GM23338 (cell line): ENCODE results near the gene SLC17A1. TPM values are rescaled to one million over a fixed set of nuclear protein-coding genes. Genes with fewer than 3 reads are reported as not detected.
A peak's percentile ranks its signal among the peaks of the same experiment; 100 is the strongest.

ENCODE experiments used
- ATAC-seq: fragments of 200-7000 bp; cut with Tn5 transposase; 3 replicates; pipeline ENCODE4 v1.9.1; 2020
- DNase-seq: peaks from one replicate; pipeline ENCODE4 v3.0.0-alpha.2; 2015; ENCODE audit warnings: low spot score
- H2AFZ ChIP-seq: fragments of 200-600 bp; sonication (generic); 2 replicates; pipeline ENCODE4 v1.8.0; 2016; ENCODE audit warnings: antibody characterized with exemption, mild to moderate bottlenecking, moderate library complexity
- H3F3A ChIP-seq: fragments of 200-600 bp; sonication (generic); replicated peaks from 2 replicates; pipeline ENCODE4 v1.8.0; 2017; ENCODE audit warnings: antibody characterized with exemption, mixed run types, low read depth
- H3K27ac ChIP-seq: fragments of 200-600 bp; sonication (generic); 2 replicates; pipeline ENCODE4 v1.6.1; 2016; ENCODE audit warnings: low read depth
- H3K27me3 ChIP-seq: fragments of 200-600 bp; sonication (generic); 2 replicates; pipeline ENCODE4 v1.8.0; 2016; ENCODE audit warnings: mild to moderate bottlenecking, mixed run types, moderate library complexity; ENCODE audit not compliant: insufficient read depth
- H3K36me3 ChIP-seq: fragments of 200-600 bp; sonication (generic); 2 replicates; pipeline ENCODE4 v1.8.0; 2016; ENCODE audit warnings: mild to moderate bottlenecking; ENCODE audit not compliant: insufficient read depth
- H3K4me1 ChIP-seq: fragments of 200-600 bp; sonication (generic); 2 replicates; pipeline ENCODE4 v1.8.0; 2016; ENCODE audit warnings: mild to moderate bottlenecking, moderate library complexity; ENCODE audit not compliant: insufficient read depth
- H3K4me2 ChIP-seq: fragments of 200-600 bp; sonication (generic); 2 replicates; pipeline ENCODE4 v1.7.1; 2017; ENCODE audit warnings: mixed run types
- H3K4me3 ChIP-seq: fragments of 200-600 bp; sonication (generic); 2 replicates; pipeline ENCODE4 v1.6.1; 2016; ENCODE audit warnings: mixed run types
- H3K79me2 ChIP-seq: fragments of 200-600 bp; sonication (generic); replicated peaks from 2 replicates; pipeline ENCODE4 v1.8.0; 2017; ENCODE audit warnings: mild to moderate bottlenecking; ENCODE audit not compliant: insufficient read depth
- H3K9me2 ChIP-seq: fragments of 200-600 bp; sonication (generic); 2 replicates; pipeline ENCODE4 v1.8.0; 2017; ENCODE audit not compliant: insufficient read depth
- H4K20me1 ChIP-seq: fragments of 200-600 bp; sonication (generic); replicated peaks from 2 replicates; pipeline ENCODE4 v1.8.0; 2017; ENCODE audit warnings: mild to moderate bottlenecking; ENCODE audit not compliant: insufficient read depth
- H3K27ac Mint-ChIP-seq: 2 replicates; pipeline ENCODE4 v1.8.0; 2020; ENCODE audit warnings: inconsistent platforms, mild to moderate bottlenecking, moderate library complexity, mixed read lengths
- H3K27me3 Mint-ChIP-seq: 3 replicates; pipeline ENCODE4 v1.8.0; 2022; ENCODE audit warnings: low read depth, mild to moderate bottlenecking, moderate library complexity, mixed read lengths, inconsistent platforms; ENCODE audit not compliant: insufficient read depth, poor library complexity
- H3K36me3 Mint-ChIP-seq: 3 replicates; pipeline ENCODE4 v1.8.0; 2021; ENCODE audit warnings: low read depth, mild to moderate bottlenecking, inconsistent platforms, moderate library complexity, mixed read lengths
- H3K4me1 Mint-ChIP-seq: 3 replicates; pipeline ENCODE4 v1.8.0; 2020; ENCODE audit warnings: mild to moderate bottlenecking, inconsistent platforms, mixed read lengths
- H3K4me3 Mint-ChIP-seq: 3 replicates; pipeline ENCODE4 v1.8.0; 2021; ENCODE audit warnings: moderate library complexity, mild to moderate bottlenecking, inconsistent platforms, mixed read lengths
- H3K9me3 Mint-ChIP-seq: 3 replicates; pipeline ENCODE4 v1.8.0; 2020; ENCODE audit warnings: moderate library complexity, mild to moderate bottlenecking, inconsistent platforms, mixed read lengths
- CREB1 ChIP-seq: fragments of 250-450 bp; sonication (Bioruptor Pico); IDR thresholded peaks from 2 replicates; pipeline ENCODE4 v1.5.0; 2020; ENCODE audit warnings: low read depth, mild to moderate bottlenecking, moderate library complexity
- CTCF ChIP-seq, 2 experiments: fragments of 200-600 bp in 1 of 2; sonication (generic) in 1 of 2; conservative IDR thresholded peaks; 2 replicates each; pipeline versions ENCODE4 v1.5.1 to v1.6.1; 2016 to 2017; ENCODE audit warnings: antibody characterized with exemption in 2 of 2, low read depth in 2 of 2, mild to moderate bottlenecking in 2 of 2, moderate library complexity in 1 of 2
- ETS1 ChIP-seq: IDR thresholded peaks from 2 replicates; pipeline ENCODE4 v1.6.1; 2016; ENCODE audit warnings: antibody characterized with exemption
- EZH2phosphoT487 ChIP-seq: fragments of 200-600 bp; sonication (generic); IDR thresholded peaks from one replicate; pipeline ENCODE4 v1.8.1; 2018; ENCODE audit warnings: antibody characterized with exemption; ENCODE audit not compliant: unreplicated experiment
- JUNB ChIP-seq: IDR thresholded peaks from one replicate; pipeline ENCODE4 v1.6.1; 2016; ENCODE audit warnings: antibody characterized with exemption; ENCODE audit not compliant: unreplicated experiment
- NANOG ChIP-seq: IDR thresholded peaks from 2 replicates; pipeline ENCODE4 v1.6.1; 2016; ENCODE audit warnings: antibody characterized with exemption, borderline replicate concordance
- POLR2AphosphoS5 ChIP-seq: IDR thresholded peaks from 2 replicates; pipeline ENCODE4 v1.6.1; 2016; ENCODE audit warnings: antibody characterized with exemption, low read depth
- REST ChIP-seq: IDR thresholded peaks from one replicate; pipeline ENCODE4 v1.6.1; 2018; ENCODE audit warnings: antibody characterized with exemption; ENCODE audit not compliant: unreplicated experiment
- STAT1 ChIP-seq: IDR thresholded peaks from one replicate; pipeline ENCODE4 v1.6.1; 2016; ENCODE audit warnings: antibody characterized with exemption; ENCODE audit not compliant: unreplicated experiment
- ZNF114 ChIP-seq: fragments of 250-450 bp; sonication (Bioruptor Pico); IDR thresholded peaks from 2 replicates; pipeline ENCODE4 v1.5.0; 2020; ENCODE audit warnings: mild to moderate bottlenecking, moderate library complexity
- ZNF331 ChIP-seq: fragments of 250-450 bp; sonication (Bioruptor Pico); IDR thresholded peaks from 2 replicates; pipeline ENCODE4 v1.5.0; 2020; ENCODE audit warnings: low read depth, mild to moderate bottlenecking, moderate library complexity
- ZNF462 ChIP-seq: fragments of 250-450 bp; sonication (Bioruptor Pico); IDR thresholded peaks from 2 replicates; pipeline ENCODE4 v1.5.0; 2020; ENCODE audit warnings: mild to moderate bottlenecking, moderate library complexity
- polyA plus RNA-seq: library from polyadenylated mRNA; unstranded; fragments of >200 nt; fragmentation: Nextera tagmentation; extraction: Ambion mirVana; gene quantifications from 2 replicates; pipeline ENCODE4 v1.2.1, GENCODE V29; 2016
- total RNA-seq: library from RNA; depleted of rRNA; stranded (reverse); fragments of >200 nt; shearing (Covaris generic); gene quantifications from 2 replicates; pipeline ENCODE4 v1.2.3, GENCODE V29; 2014

SLC17A1 gene
- total and polyA plus RNA-seq, 2 experiments from 2014 or later = not detected

GRCh38 chr6:25878721-25879322, 47.0 kb upstream of the SLC17A1 start (continued):
- no peak for TF ChIP-seq ZNF462 (CRISPR knock-in tag)
- no peak for TF ChIP-seq EZH2phosphoT487
- no peak for TF ChIP-seq CTCF (conservative IDR thresholded peaks at IDR 0.05; ENCODE audit: low read depth in 2 of 2)

- no peaks in the 10 kb centered on the region for H3K79me2 ChIP-seq
- Mint-ChIP-seq H3K9me3 (no peaks in the 10 kb centered on the region), H3K27ac (no peak overlapping the region), H3K27me3 (no peaks in the 10 kb centered on the region), H3K4me3 (no peak overlapping the region), H3K4me1 (no peaks in the 10 kb centered on the region), H3K36me3 (no peaks in the 10 kb centered on the region)
- H3K27ac ChIP-seq = no peak overlapping the region
- H3K27me3 ChIP-seq = no peaks in the 10 kb centered on the region
- H3K9me2 ChIP-seq = no peaks in the 10 kb centered on the region
- DNase-seq (no peak), ATAC-seq (no peak)
- H3K4me3 ChIP-seq = no peak overlapping the region
- H3K4me1 ChIP-seq = no peaks in the 10 kb centered on the region
- H3K4me2 ChIP-seq = no peak overlapping the region
- H3K36me3 ChIP-seq = no peaks in the 10 kb centered on the region
- no peaks in the 10 kb centered on the region for H3F3A ChIP-seq
- H2AFZ ChIP-seq = 0 out of 2 replicates have a peak overlapping the region, but pooled peaks have one; percentile 54
- no peaks in the 10 kb centered on the region for H4K20me1 ChIP-seq
- TF ChIP-seq ZNF331 (CRISPR knock-in tag) (no peak), ZNF114 (CRISPR knock-in tag) (no peak), JUNB (no peak), STAT1 (no peak), EZH2phosphoT487 (no peak), ETS1 (no peak), NANOG (no peak), CREB1 (CRISPR knock-in tag) (no peak), POLR2AphosphoS5 (no peak), REST (no peak)
These were observed 44.2 kb upstream of the SLC17A1 start for GRCh38 chr6:25875926-25876602.
